ENCODE data around the gene CHCHD10. TPM values are rescaled to one million over a fixed set of nuclear protein-coding genes. Genes with fewer than 3 reads are reported as not detected.
A peak's percentile ranks its signal among the peaks of the same experiment; 100 is the strongest.

CHCHD10 gene
- total RNA-seq, 2 experiments from 2014 or later, result 197 to 212 TPM

DNA sequence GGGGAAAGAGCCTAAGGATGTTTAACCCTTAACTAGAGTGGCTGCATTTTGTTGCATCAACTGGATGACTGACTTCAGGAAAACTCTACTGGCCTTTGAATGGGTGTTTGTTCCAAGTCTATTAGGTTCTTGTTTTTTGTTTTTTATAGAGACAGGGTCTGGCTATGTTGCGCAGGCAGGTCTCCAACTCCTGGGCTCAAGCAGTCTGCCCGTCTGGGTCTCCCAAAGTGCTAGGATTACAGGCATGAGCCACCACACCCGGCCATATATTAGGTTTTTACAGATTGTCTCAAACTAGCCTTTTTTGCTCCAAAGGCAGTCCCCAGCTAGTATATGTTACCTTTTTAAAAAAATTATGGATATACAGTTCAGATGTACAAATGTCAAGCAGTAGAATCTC is 20.1 kb upstream of the CHCHD10 start:
- intact Hi-C loops (cut with micrococcal nuclease), result no loop called here
- H3K27ac Mint-ChIP-seq, result peak overlapping the region; percentile 84
- peaks cover 12% of the 10 kb centered on the region for H3K36me3 Mint-ChIP-seq (ENCODE audit: low read depth)
- ATAC-seq (no peak), DNase-seq (no peak)
- peaks cover 44% of the 10 kb centered on the region for H3K4me1 Mint-ChIP-seq (ENCODE audit: low read depth)
- POLR2A ChIA-PET, result interaction anchor here (1.0 to 3.3 kb wide), 5 partner anchors 13 to 71 kb away, joined by 3 to 14 read pairs (median 5); partner anchors contain the start of gene CHCHD10
- no peak for TF ChIP-seq CTCF (IDR thresholded peaks at IDR 0.05)
- H3K9me3 Mint-ChIP-seq, result no peaks in the 10 kb centered on the region
- CTCF ChIA-PET, result no interaction called here
- H3K27me3 Mint-ChIP-seq, result no peaks in the 10 kb centered on the region
- H3K4me3 Mint-ChIP-seq, result peak overlapping the region; percentile 84

DNA sequence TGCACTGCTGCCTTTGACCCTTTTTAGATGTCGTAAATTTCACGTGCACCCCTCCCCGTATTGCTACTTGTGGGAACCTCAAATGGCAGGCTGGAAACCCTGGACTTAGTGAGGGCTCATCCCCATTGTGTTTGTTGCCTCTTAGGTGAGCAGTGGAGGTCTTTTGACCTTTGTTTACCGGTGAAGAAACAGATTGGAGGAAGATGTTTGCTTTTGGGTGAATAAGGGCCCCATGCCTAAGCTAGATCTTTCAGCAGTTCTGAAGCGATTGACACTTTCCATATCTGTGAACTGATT is 19.8 kb upstream of the CHCHD10 start:
- no peaks in the 10 kb centered on the region for H3K27me3 Mint-ChIP-seq
- no peak for TF ChIP-seq CTCF (IDR thresholded peaks at IDR 0.05)
- peak overlapping the region; percentile 84 for H3K4me3 Mint-ChIP-seq
- CTCF ChIA-PET, result interaction anchor here (1.0 kb wide), 1 partner anchor 63 kb away, joined by 3 read pairs; no protein-coding TSS in a partner anchor
- DNase-seq, result no peak
- H3K36me3 Mint-ChIP-seq (ENCODE audit: low read depth), result peaks cover 11% of the 10 kb centered on the region
- POLR2A ChIA-PET, result interaction anchor here (1.0 to 3.3 kb wide), 4 partner anchors 13 to 64 kb away, joined by 3 to 14 read pairs (median 4); no protein-coding TSS in a partner anchor
- peak; percentile 28 for ATAC-seq
- intact Hi-C loops (cut with micrococcal nuclease), result no loop called here
- peak overlapping the region; percentile 84 for H3K27ac Mint-ChIP-seq
- no peaks in the 10 kb centered on the region for H3K9me3 Mint-ChIP-seq
- H3K4me1 Mint-ChIP-seq (ENCODE audit: low read depth), result peaks cover 42% of the 10 kb centered on the region

- peak within 1 kb of the TSS; percentile 84 for H3K4me3 Mint-ChIP-seq
- intact Hi-C loops (cut with micrococcal nuclease), result no loop called here
- no peaks in the 10 kb centered on the region for H3K27me3 Mint-ChIP-seq
- DNase-seq (peak; percentile 93), ATAC-seq (peak; percentile 83)
- peaks cover 5% of the 10 kb centered on the region for H3K36me3 Mint-ChIP-seq (ENCODE audit: low read depth)
- peak within 1 kb of the TSS; percentile 96 for H3K27ac Mint-ChIP-seq
- no peak for TF ChIP-seq CTCF (IDR thresholded peaks at IDR 0.05)
- no peaks in the 10 kb centered on the region for H3K9me3 Mint-ChIP-seq
- peaks cover 36% of the 10 kb centered on the region for H3K4me1 Mint-ChIP-seq (ENCODE audit: low read depth)
- ChIA-PET POLR2A (interaction anchor here (0.7 to 3.3 kb wide), 6 partner anchors 9 to 65 kb away, joined by 3 to 14 read pairs (median 3); partner anchors contain the start of gene MMP11), CTCF (interaction anchor here (1.0 to 1.6 kb wide), 4 partner anchors 14 to 107 kb away, joined by 3 read pairs; partner anchors contain the start of genes MIF and MMP11)
Observed at GRCh38 chr22:23786752-23787599, 19.2 kb upstream of the CHCHD10 start, which contains the start of gene SMARCB1. Gene SMARCB1, plus strand, starts transcription at chr22:23786966. Its CDS starts 204 bp downstream, at chr22:23787170.

- H3K36me3 Mint-ChIP-seq (ENCODE audit: low read depth), result peaks cover 5% of the 10 kb centered on the region
- ChIA-PET POLR2A (interaction anchor here (0.7 to 3.3 kb wide), 5 partner anchors 8 to 25 kb away, joined by 3 to 14 read pairs (median 3); partner anchors contain the start of gene MMP11), CTCF (interaction anchor here (1.0 to 1.6 kb wide), 9 partner anchors 14 to 108 kb away, joined by 3 to 5 read pairs (median 3); partner anchors contain the start of genes CHCHD10, MIF, MMP11 and SLC2A11)
- TF ChIP-seq CTCF (IDR thresholded peaks at IDR 0.05), result no peak
- H3K4me3 Mint-ChIP-seq, result peak overlapping the region; percentile 84
- H3K9me3 Mint-ChIP-seq, result no peaks in the 10 kb centered on the region
- peak; percentile 48 for DNase-seq
- ATAC-seq, result peak; percentile 25
- peak overlapping the region; percentile 96 for H3K27ac Mint-ChIP-seq
- no peaks in the 10 kb centered on the region for H3K27me3 Mint-ChIP-seq
- H3K4me1 Mint-ChIP-seq (ENCODE audit: low read depth), result peaks cover 31% of the 10 kb centered on the region
- intact Hi-C loops (cut with micrococcal nuclease), result no loop called here
Observed at GRCh38 chr22:23786261-23786710, 18.5 kb upstream of the CHCHD10 start.
